Left colon (tissue), 2 donors: Measurements from ENCODE around the gene HMHB1. TPM values are rescaled to one million over a fixed set of nuclear protein-coding genes. Genes with fewer than 3 reads are reported as not detected.

ENCODE experiments used
- ATAC-seq: fragments of 200-7000 bp; cut with Tn5 transposase; one replicate; pipeline ENCODE4 v1.9.1; 2020; ENCODE audit warnings: mild to moderate bottlenecking, moderate library complexity
- DNase-seq, 2 donors: peaks; one replicate each; pipeline ENCODE4 v3.0.0-alpha.2; 2020
- intact Hi-C, 2 donors: fragments of 100-400 bp; cut with DNase I in 1 of 2; cut with micrococcal nuclease in 1 of 2; formaldehyde crosslinking; loops; one replicate each; pipeline versions ENCODE4 v1.11.2 to v1.14.0; 2022; cut with DNase I, micrococcal nuclease
- total RNA-seq, 2 donors: library from RNA; stranded (reverse); fragmentation: NEBNext Ultra II Directional; extraction: Animal tissue kit (Norgen Biotek cat#: 25700); gene quantifications; one replicate each; pipeline ENCODE4 v1.2.1, GENCODE V29; 2021
- donor health status: DM: no; HTN: no; CAD: no.
- donor health status: DM: yes; HTN: yes; CAD: no.

Gene HMHB1
- total RNA-seq, 2 donors from 2014 or later = not detected

GRCh38 chr5:143850050-143850683 lies 38.2 kb downstream of the HMHB1 start:
- ATAC-seq (no peak), DNase-seq (no peak)
- intact Hi-C loops = no loop called here

GRCh38 chr5:143851383-143851782 lies 39.4 kb downstream of the HMHB1 start:
- no peak for ATAC-seq

GRCh38 chr5:143860211-143860610 lies 48.2 kb downstream of the HMHB1 start:
- ATAC-seq (no peak), DNase-seq (no peak)
- intact Hi-C loops = no loop called here

More at GRCh38 chr5:143851383-143851782, 39.4 kb downstream of the HMHB1 start:
- DNase-seq = no peak
- intact Hi-C loops = no loop called here

- ATAC-seq (no peak), DNase-seq (no peak)
- intact Hi-C loops = no loop called here
These were observed 50.3 kb downstream of the HMHB1 start for GRCh38 chr5:143862271-143862670.

- DNase-seq = no peak
- no peak for ATAC-seq
- intact Hi-C loops = no loop called here
These were observed 53.6 kb downstream of the HMHB1 start for GRCh38 chr5:143865426-143866025.
